ENCODE measurements around the gene ATP2A1. TPM values are rescaled to one million over a fixed set of nuclear protein-coding genes. Genes with fewer than 3 reads are reported as not detected.

ATP2A1 gene
- total and polyA plus RNA-seq, 2 of the 8 experiments (the other 6 are each of a cell fraction or from before 2014, with no cell fraction given), result 1.7 to 2.4 TPM

- TF ChIP-seq CHD7 (IDR thresholded peaks at IDR 0.05; ENCODE audit: insufficient replicate concordance, low read length) (no peak), ATF3 (IDR thresholded peaks at IDR 0.05; ENCODE audit: insufficient read depth, low read depth, low read length) (no peak), TAF7 (optimal IDR thresholded peaks at IDR 0.05; ENCODE audit: borderline replicate concordance, low read depth, low read length) (no peak), JUN (IDR thresholded peaks at IDR 0.05; ENCODE audit: low read depth, low read length) (no peak), GTF2F1 (IDR thresholded peaks at IDR 0.05; ENCODE audit: borderline replicate concordance, low read depth, low read length) (no peak), EP300 (IDR thresholded peaks at IDR 0.05; ENCODE audit: borderline replicate concordance in 1 of 2, low read depth in 2 of 2, low read length in 2 of 2) (no peak), USF2 (IDR thresholded peaks at IDR 0.05; ENCODE audit: low read length) (no peak)
These were observed at the start of gene ATP2A1 (continued) for GRCh38 chr16:28878083-28878926.

All from H1 (cell line).